ENCODE measurements around the gene IRF1. TPM values are rescaled to one million over a fixed set of nuclear protein-coding genes. Genes with fewer than 3 reads are reported as not detected.

Gene IRF1, protein sequence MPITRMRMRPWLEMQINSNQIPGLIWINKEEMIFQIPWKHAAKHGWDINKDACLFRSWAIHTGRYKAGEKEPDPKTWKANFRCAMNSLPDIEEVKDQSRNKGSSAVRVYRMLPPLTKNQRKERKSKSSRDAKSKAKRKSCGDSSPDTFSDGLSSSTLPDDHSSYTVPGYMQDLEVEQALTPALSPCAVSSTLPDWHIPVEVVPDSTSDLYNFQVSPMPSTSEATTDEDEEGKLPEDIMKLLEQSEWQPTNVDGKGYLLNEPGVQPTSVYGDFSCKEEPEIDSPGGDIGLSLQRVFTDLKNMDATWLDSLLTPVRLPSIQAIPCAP
- 0.90 TPM in 1 of 2 replicates, not detected in the other for polyA plus RNA-seq

GRCh38 chr5:132490484-132491367 is at the start of gene IRF1:
IRF1 (minus strand) TSS chr5:132490773; CDS start chr5:132489478, 1,295 bp downstream.

Other genes with a start within 250 kb of the IRF1 start
- not detected in 2 replicates for gene PDLIM4, start 233.1 kb downstream of the IRF1 start, polyA plus RNA-seq
- 0.58 and 2.4 TPM in 2 replicates for gene SLC22A4, start 196.4 kb downstream of the IRF1 start, polyA plus RNA-seq
- 3.5 and 6.4 TPM in 2 replicates for gene SLC22A5, start 121.1 kb downstream of the IRF1 start, polyA plus RNA-seq
- gene IL5, start 52.7 kb upstream of the IRF1 start, polyA plus RNA-seq = not detected in 2 replicates
- gene RAD50, start 66.2 kb upstream of the IRF1 start, polyA plus RNA-seq = 34.0 and 44.9 TPM in 2 replicates
- gene IL13, start 167.4 kb upstream of the IRF1 start, polyA plus RNA-seq = not detected in 2 replicates
- gene IL4, start 183.2 kb upstream of the IRF1 start, polyA plus RNA-seq = 0.71 TPM in 1 of 2 replicates, not detected in the other
- 146 and 152 TPM in 2 replicates for gene KIF3A, start 246.8 kb upstream of the IRF1 start, polyA plus RNA-seq

All from Purkinje cell (primary cell).